WERI-Rb-1 (cell line): ENCODE measurements around the gene NOL3.

Source experiments
- DNase-seq: peaks from one replicate; pipeline ENCODE4 v3.0.0-alpha.2; 2020
- H3K27ac ChIP-seq: fragments of 250-450 bp; sonication (Bioruptor Pico); 2 replicates; pipeline ENCODE4 v1.5.1; 2020; ENCODE audit warnings: mild to moderate bottlenecking, moderate library complexity
- H3K27me3 ChIP-seq: fragments of 250-450 bp; sonication (Bioruptor Pico); 2 replicates; pipeline ENCODE4 v1.5.1; 2021; ENCODE audit warnings: mild to moderate bottlenecking, low read depth, moderate library complexity; ENCODE audit not compliant: insufficient read depth, severe bottlenecking
- H3K36me3 ChIP-seq: fragments of 250-450 bp; sonication (Bioruptor Pico); 2 replicates; pipeline ENCODE4 v1.5.1; 2020; ENCODE audit warnings: mild to moderate bottlenecking, moderate library complexity
- H3K4me3 ChIP-seq: 2 replicates; pipeline ENCODE4 v1.5.1; 2011; ENCODE audit warnings: low read depth, mild to moderate bottlenecking, control low read depth, low read length
- H3K9me3 ChIP-seq: fragments of 250-450 bp; sonication (Bioruptor Pico); 2 replicates; pipeline ENCODE4 v1.5.1; 2021; ENCODE audit warnings: mild to moderate bottlenecking, moderate library complexity; ENCODE audit not compliant: severe bottlenecking
- CTCF ChIP-seq: IDR thresholded peaks from 2 replicates; pipeline ENCODE4 v1.5.1; 2011; ENCODE audit warnings: low read depth, mild to moderate bottlenecking, control low read depth, inconsistent platforms, low read length

NOL3 gene

DNA sequence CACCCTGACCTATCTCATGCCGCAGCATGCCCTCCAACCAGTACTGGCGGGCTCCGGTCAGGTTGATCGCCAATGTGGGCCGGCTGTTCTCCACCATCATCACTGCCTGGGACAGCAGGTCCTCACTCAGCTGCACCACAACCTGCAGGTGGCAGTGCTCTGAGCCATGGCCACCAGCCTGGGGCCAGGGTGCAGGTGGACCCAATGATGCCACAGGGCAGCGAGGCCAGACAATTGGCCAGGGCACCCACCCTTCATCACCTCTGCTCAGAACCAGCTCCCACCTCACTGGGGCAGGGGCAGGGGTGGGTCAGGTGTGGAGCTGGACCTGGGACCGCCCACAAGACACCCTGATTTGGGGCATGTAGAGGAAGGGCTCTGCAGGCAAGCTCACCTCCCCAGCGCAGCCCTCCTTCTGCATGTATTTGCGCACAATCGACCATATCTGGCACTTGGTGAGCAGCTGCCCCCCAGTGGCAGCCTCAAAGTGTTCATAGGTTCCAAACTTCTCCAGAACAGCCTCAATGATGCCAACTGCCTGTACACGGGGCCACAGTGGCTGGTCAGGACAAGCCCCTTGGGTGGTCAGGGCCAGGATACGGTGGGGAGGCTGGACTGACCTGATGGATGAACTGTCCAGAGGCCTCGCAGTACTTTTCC is 9.2 kb downstream of the NOL3 start:
- no peaks in the 10 kb centered on the region for H3K27me3 ChIP-seq
- no peak for DNase-seq
- peak; percentile 23 for TF ChIP-seq CTCF
- H3K27ac ChIP-seq, result no peak overlapping the region
- no peak overlapping the region for H3K4me3 ChIP-seq
- peaks cover 41% of the 10 kb centered on the region for H3K36me3 ChIP-seq
- no peaks in the 10 kb centered on the region for H3K9me3 ChIP-seq

- no peak overlapping the region for H3K4me3 ChIP-seq
- H3K9me3 ChIP-seq, result no peaks in the 10 kb centered on the region
- H3K27ac ChIP-seq, result no peak overlapping the region
- H3K27me3 ChIP-seq, result no peaks in the 10 kb centered on the region
- no peak for DNase-seq
- no peak for TF ChIP-seq CTCF
- peaks cover 35% of the 10 kb centered on the region for H3K36me3 ChIP-seq
These were observed 9.8 kb downstream of the NOL3 start for GRCh38 chr16:67180166-67180565.

DNA sequence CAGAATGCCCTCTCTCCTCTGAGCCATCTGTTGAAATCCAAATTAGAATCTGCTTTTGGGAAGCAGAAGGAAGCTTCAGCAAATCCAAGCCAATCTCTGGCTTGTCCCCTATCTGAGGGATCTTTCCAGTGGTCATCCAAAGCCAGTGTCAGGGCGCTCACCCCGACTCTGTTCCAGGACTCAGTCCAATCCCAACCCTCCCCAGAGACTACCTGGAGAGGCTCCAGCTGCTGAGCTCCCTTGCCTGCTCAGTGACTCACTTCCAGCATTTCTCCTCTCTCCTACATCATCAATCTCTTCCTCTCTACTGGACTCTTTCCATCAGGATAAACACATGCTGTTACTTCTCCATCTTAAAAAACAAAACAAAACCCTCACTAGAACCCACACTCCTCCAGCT is 11.0 kb downstream of the NOL3 start:
- TF ChIP-seq CTCF, result no peak
- Histone ChIP-seq H3K36me3 (peaks cover 29% of the 10 kb centered on the region), H3K9me3 (no peaks in the 10 kb centered on the region), H3K27ac (no peak overlapping the region), H3K4me3 (no peak overlapping the region), H3K27me3 (no peaks in the 10 kb centered on the region)
- no peak for DNase-seq

GRCh38 chr16:67182288-67182687 is 11.9 kb downstream of the NOL3 start:
- Histone ChIP-seq H3K4me3 (no peak overlapping the region), H3K27me3 (no peaks in the 10 kb centered on the region), H3K27ac (no peak overlapping the region), H3K36me3 (peaks cover 27% of the 10 kb centered on the region), H3K9me3 (no peaks in the 10 kb centered on the region)
- DNase-seq, result no peak
- no peak for TF ChIP-seq CTCF

DNA sequence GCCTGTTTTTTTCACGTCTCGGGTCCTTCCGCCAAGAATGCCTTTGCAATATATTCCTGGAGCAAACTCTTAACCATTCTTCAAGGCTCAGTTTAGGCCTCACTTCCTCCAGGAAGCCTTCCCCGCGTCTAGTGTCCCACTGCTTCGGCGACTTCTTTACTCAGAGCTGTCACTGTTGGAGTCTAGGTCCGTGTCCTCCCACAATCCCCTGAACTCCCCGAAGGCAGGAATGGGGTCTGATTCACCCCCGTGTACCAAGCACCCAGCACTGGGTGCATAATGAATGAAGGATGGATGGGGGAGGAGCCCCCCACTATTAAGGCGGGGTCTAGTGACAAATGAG is 12.9 kb downstream of the NOL3 start:
- no peak for DNase-seq
- H3K4me3 ChIP-seq, result peak overlapping the region; percentile 54
- H3K27ac ChIP-seq, result peak overlapping the region; percentile 98
- H3K27me3 ChIP-seq, result no peaks in the 10 kb centered on the region
- no peak for TF ChIP-seq CTCF
- peaks cover 21% of the 10 kb centered on the region for H3K36me3 ChIP-seq
- H3K9me3 ChIP-seq, result no peaks in the 10 kb centered on the region

DNA sequence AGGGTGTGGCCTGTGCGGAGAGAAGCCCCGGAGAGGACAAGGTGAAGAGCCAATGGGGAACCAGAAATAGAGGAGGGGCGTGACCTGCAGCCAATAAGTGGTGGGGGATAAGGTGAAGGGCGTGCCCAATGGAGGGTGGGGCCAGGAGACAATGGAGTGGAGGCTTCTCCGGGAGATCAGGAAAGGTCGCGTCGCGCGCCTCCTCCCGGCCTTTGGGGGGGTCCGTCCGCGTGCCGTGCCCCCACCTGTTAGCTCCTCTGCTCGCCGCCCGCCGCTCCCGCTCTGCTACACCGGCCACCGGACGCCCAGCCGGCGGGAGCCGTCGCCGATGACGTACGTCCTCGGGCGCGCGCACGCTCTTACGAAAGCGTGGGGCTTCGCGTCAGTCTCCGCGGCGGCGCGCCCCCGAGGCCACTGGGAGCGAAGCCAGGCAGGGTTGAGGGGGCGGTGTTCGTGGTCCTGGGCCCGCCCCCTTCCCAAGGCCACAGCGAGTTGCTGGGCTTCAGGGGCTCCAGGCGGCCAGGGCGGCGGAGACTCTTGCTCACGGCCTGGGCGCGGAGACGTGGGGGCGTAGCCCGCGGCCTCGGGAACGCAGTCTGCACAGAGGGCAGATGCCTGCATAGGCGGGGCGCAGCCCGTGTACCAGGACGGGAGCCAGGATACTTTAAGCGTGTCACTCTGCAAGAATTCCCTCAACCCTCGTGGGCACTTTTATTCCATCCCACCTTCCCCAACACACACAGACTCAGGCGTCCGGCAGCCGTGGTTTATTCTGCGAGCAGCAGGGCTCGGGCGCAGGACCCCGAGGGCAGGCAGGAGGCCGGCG is 13.5 kb downstream of the NOL3 start, which contains the start of gene MATCAP1:
Gene MATCAP1, minus strand, starts transcription at position 337 of the 826 bp plus-strand sequence. CDS start 3,353 bp downstream, outside the sequence.
- H3K4me3 ChIP-seq, result peak within 1 kb of the TSS; percentile 54
- DNase-seq, result peak; percentile 98
- no peaks in the 10 kb centered on the region for H3K27me3 ChIP-seq
- no peaks in the 10 kb centered on the region for H3K9me3 ChIP-seq
- TF ChIP-seq CTCF, result no peak
- peaks cover 19% of the 10 kb centered on the region for H3K36me3 ChIP-seq
- peak within 1 kb of the TSS; percentile 98 for H3K27ac ChIP-seq
